HCT116 (cell line): Measurements from ENCODE around the gene EPHB2. TPM values are rescaled to one million over a fixed set of nuclear protein-coding genes. Genes with fewer than 3 reads are reported as not detected.

Experiments
- ATAC-seq: fragments of 200-7000 bp; cut with Tn5 transposase; 2 replicates; pipeline ENCODE4 v1.9.1; 2020; ENCODE audit warnings: mild to moderate bottlenecking, moderate library complexity
- BruUV-seq: library from RNA; stranded (reverse); fragments of 400-500 nt; replicated peaks from 2 replicates; lab custom pipeline; 2021; lab: Mats Ljungman, UMichigan
- CTCF ChIA-PET: fragments of 300-600 bp; sonication (Branson Sonifier 250); formaldehyde crosslinking; loops from one replicate; lab custom pipeline; 2021; ENCODE audit warnings: antibody characterized with exemption; lab: Charles Lee
- POLR2A ChIA-PET: fragments of 300-600, 350-600 bp; sonication (Branson Sonifier 250); formaldehyde crosslinking; loops from one replicate; lab custom pipeline; 2021; ENCODE audit warnings: antibody characterized with exemption; lab: Charles Lee
- RAD21 ChIA-PET, 2 experiments: fragments of 300-600 bp; sonication (Branson Sonifier 250); formaldehyde crosslinking; loops; one replicate each; lab custom pipeline; 2023; ENCODE audit warnings: low total read pairs in 2 of 2; ENCODE audit not compliant: uncharacterized antibody in 2 of 2, unreplicated experiment in 2 of 2, low non-redundant PET in 1 of 2; lab: Charles Lee
- DNase-seq: peaks from one replicate; pipeline ENCODE4 v3.0.0-alpha.2; 2010; ENCODE audit warnings: low read depth, low spot score
- H2AFZ ChIP-seq: fragments of 200-600 bp; shearing (Covaris generic), sonication (generic); 2 replicates; pipeline ENCODE4 v1.6.1; 2017; ENCODE audit warnings: low read depth, mixed run types, mixed read lengths, antibody characterized with exemption, low read length; ENCODE audit not compliant: poor library complexity, severe bottlenecking
- H3K27ac ChIP-seq: 2 replicates; pipeline ENCODE4 v1.5.1; 2012; ENCODE audit warnings: low read depth, low read length
- H3K27me3 ChIP-seq: fragments of 200-600 bp; sonication (generic); 2 replicates; pipeline ENCODE4 v1.6.1; 2016; ENCODE audit warnings: mixed run types, low read length, mixed read lengths; ENCODE audit not compliant: insufficient read depth
- H3K36me3 ChIP-seq, 2 experiments: fragments of 200-500 bp in 1 of 2; fragments of 200-600 bp in 1 of 2; sonication (Bioruptor generic) in 1 of 2; sonication (generic) in 1 of 2; 2 replicates each; pipeline versions ENCODE4 v1.5.1 to v1.6.1; 2014 to 2016; ENCODE audit warnings: low read length in 2 of 2, inconsistent platforms in 1 of 2, mixed read lengths in 1 of 2, mixed run types in 1 of 2; ENCODE audit not compliant: insufficient read depth in 2 of 2, control insufficient read depth in 1 of 2
- H3K4me1 ChIP-seq, 2 experiments: fragments of 200-600 bp in 1 of 2; sonication (generic) in 1 of 2; 2 replicates each; pipeline versions ENCODE4 v1.5.1 to v1.6.1; 2012 to 2017; ENCODE audit warnings: low read length in 2 of 2, inconsistent platforms in 1 of 2, mild to moderate bottlenecking in 1 of 2, mixed read lengths in 1 of 2, mixed run types in 1 of 2, moderate library complexity in 1 of 2; ENCODE audit not compliant: insufficient read depth in 2 of 2, control insufficient read depth in 1 of 2
- H3K4me2 ChIP-seq: fragments of 200-600 bp; sonication (generic); 2 replicates; pipeline ENCODE4 v1.6.1; 2017; ENCODE audit warnings: mixed run types, low read length, mixed read lengths
- H3K4me3 ChIP-seq, 2 experiments: fragments of 200-600 bp in 1 of 2; sonication (generic) in 1 of 2; replicated peaks in 1 of 2; 2 replicates each; pipeline ENCODE4 v1.5.1; 2011 to 2016; ENCODE audit warnings: low read length in 2 of 2, control low read depth in 1 of 2, low read depth in 1 of 2, mild to moderate bottlenecking in 1 of 2, mixed read lengths in 1 of 2, mixed run types in 1 of 2
- H3K79me2 ChIP-seq: fragments of 200-600 bp; sonication (generic); 2 replicates; pipeline ENCODE4 v1.6.1; 2017; ENCODE audit warnings: mild to moderate bottlenecking, mixed run types, low read length, moderate library complexity, mixed read lengths; ENCODE audit not compliant: insufficient read depth
- H3K9ac ChIP-seq: fragments of 200-600 bp; sonication (generic); 2 replicates; pipeline ENCODE4 v1.6.1; 2016; ENCODE audit warnings: low read length, mixed read lengths
- H3K9me2 ChIP-seq: fragments of 200-600 bp; sonication (generic), shearing (Covaris generic); 2 replicates; pipeline ENCODE4 v1.6.1; 2017; ENCODE audit warnings: mixed run types, mild to moderate bottlenecking, moderate library complexity; ENCODE audit not compliant: insufficient read depth
- H3K9me3 ChIP-seq, 2 experiments: fragments of 200-500 bp in 1 of 2; fragments of 200-600 bp in 1 of 2; sonication (Bioruptor generic) in 1 of 2; sonication (generic) in 1 of 2; 2 replicates each; pipeline ENCODE4 v1.6.1; 2014 to 2017; ENCODE audit warnings: low read length in 2 of 2, mixed read lengths in 2 of 2, inconsistent platforms in 1 of 2, low read depth in 1 of 2, mild to moderate bottlenecking in 1 of 2, mixed run types in 1 of 2, moderate library complexity in 1 of 2; ENCODE audit not compliant: control insufficient read depth in 1 of 2, insufficient read depth in 1 of 2
- H4K20me1 ChIP-seq: fragments of 200-600 bp; sonication (generic), shearing (Covaris generic); 2 replicates; pipeline ENCODE4 v1.6.1; 2017; ENCODE audit warnings: mixed run types, mild to moderate bottlenecking, moderate library complexity; ENCODE audit not compliant: insufficient read depth
- CEBPB ChIP-seq: IDR thresholded peaks from 2 replicates; pipeline ENCODE4 v1.6.1; 2012; ENCODE audit warnings: low read depth
- EGR1 ChIP-seq: IDR thresholded peaks from 2 replicates; pipeline ENCODE4 v1.6.1; 2012; ENCODE audit warnings: low read depth
- ELF1 ChIP-seq: IDR thresholded peaks from 2 replicates; pipeline ENCODE4 v1.6.1; 2012; ENCODE audit warnings: low read depth, borderline replicate concordance
- EZH2 ChIP-seq: fragments of 200-600 bp; sonication (generic); IDR thresholded peaks from 2 replicates; pipeline ENCODE4 v1.6.1; 2017; ENCODE audit warnings: antibody characterized with exemption, mixed run types
- FOSL1 ChIP-seq: IDR thresholded peaks from 2 replicates; pipeline ENCODE4 v1.6.1; 2012; ENCODE audit warnings: low read depth
- TCF7L2 ChIP-seq: IDR thresholded peaks from 2 replicates; pipeline ENCODE4 v1.7.0; 2011; ENCODE audit warnings: borderline replicate concordance, inconsistent platforms; ENCODE audit not compliant: insufficient read depth, insufficient read length; ENCODE audit errors: extremely low read depth
- ZFX ChIP-seq: fragments of 450-650 bp; IDR thresholded peaks from 2 replicates; pipeline ENCODE4 v1.6.1; 2017
- ZNF274 ChIP-seq: fragments of 200-500 bp; sonication (Bioruptor generic); IDR thresholded peaks from 2 replicates; pipeline ENCODE4 v1.6.1; 2014; ENCODE audit warnings: mild to moderate bottlenecking, low read depth, low read length, inconsistent platforms
- intact Hi-C: fragments of 100-400 bp; cut with micrococcal nuclease; formaldehyde crosslinking; loops from 2 replicates; pipeline ENCODE4 v1.10.0; 2022
- total RNA-seq: library from RNA; stranded (reverse); gene quantifications from one replicate; pipeline ENCODE4 v1.2.1, GENCODE V29; 2021; ENCODE audit not compliant: unreplicated experiment
- TF ChIP-seq, protein P1 (sequence below): IDR thresholded peaks from 2 replicates; pipeline ENCODE4 v1.6.1; 2011; ENCODE audit warnings: mild to moderate bottlenecking, low read length, moderate library complexity; ENCODE audit not compliant: insufficient replicate concordance; ENCODE audit errors: extremely low read depth
- TF ChIP-seq, protein P2 (sequence below): IDR thresholded peaks from 2 replicates; pipeline ENCODE4 v1.6.1; 2012; ENCODE audit warnings: low read depth

The EPHB2 gene
- total RNA-seq, 1 experiment from 2014 or later, result 19.5 TPM

DNA sequence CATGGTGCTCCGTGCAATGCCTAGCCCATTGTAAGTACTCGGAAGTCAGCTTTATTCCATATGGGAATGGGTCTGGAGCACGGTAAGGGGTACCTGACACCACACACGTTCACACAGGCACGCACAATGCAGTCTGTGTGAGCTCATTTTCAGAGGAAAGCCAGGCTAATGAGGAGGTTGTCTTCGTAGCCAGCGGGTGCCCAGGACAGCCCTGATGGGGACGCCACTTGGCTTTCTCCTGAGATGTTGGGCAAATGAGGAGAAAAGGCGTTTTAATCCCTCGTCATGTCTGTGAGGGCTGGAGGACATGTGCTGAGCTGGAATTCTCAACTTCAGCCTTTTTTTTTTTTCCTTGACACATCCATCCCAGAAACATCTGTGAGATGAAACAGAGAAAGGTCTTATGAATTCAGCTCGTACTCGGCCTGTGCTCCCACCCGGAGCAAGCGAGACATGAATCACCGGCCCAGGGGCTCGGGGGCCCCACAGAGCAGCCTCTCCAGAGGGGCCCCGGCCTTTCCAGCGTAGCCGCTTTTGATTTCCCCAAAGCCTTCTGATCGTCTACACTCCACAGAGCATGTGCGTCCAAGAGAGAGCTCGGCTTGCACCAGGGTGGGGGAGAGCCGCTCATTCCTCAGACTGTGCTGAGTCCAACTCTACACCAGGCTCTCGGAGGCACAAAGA, 125.1 kb downstream of the EPHB2 start:
- ChIA-PET CTCF (no interaction called here), POLR2A (no interaction called here), RAD21 (no interaction called here)
- DNase-seq (no peak), ATAC-seq (no peak)
- no TSS peak for BruUV-seq
- no peaks in the 10 kb centered on the region for H3K9me3 ChIP-seq
- no peak overlapping the region for H3K4me3 ChIP-seq
- no peak overlapping the region for H3K9ac ChIP-seq
- H3K27me3 ChIP-seq, result no peaks in the 10 kb centered on the region
- H3K36me3 ChIP-seq, result no peaks in the 10 kb centered on the region
- peaks cover 28 to 39% of the 10 kb centered on the region in 2 experiments for H3K4me1 ChIP-seq
- no peaks in the 10 kb centered on the region for H3K79me2 ChIP-seq
- no peaks in the 10 kb centered on the region for H3K9me2 ChIP-seq
- no peaks in the 10 kb centered on the region for H4K20me1 ChIP-seq
- H3K27ac ChIP-seq, result no peak overlapping the region
- H2AFZ ChIP-seq, result no peak overlapping the region
- TF ChIP-seq FOSL1 (no peak), EZH2 (no peak), ELF1 (no peak), ZFX (no peak), CEBPB (no peak), ZNF274 (no peak), TCF7L2 (no peak), EGR1 (no peak)
- TF ChIP-seq, protein P1, sequence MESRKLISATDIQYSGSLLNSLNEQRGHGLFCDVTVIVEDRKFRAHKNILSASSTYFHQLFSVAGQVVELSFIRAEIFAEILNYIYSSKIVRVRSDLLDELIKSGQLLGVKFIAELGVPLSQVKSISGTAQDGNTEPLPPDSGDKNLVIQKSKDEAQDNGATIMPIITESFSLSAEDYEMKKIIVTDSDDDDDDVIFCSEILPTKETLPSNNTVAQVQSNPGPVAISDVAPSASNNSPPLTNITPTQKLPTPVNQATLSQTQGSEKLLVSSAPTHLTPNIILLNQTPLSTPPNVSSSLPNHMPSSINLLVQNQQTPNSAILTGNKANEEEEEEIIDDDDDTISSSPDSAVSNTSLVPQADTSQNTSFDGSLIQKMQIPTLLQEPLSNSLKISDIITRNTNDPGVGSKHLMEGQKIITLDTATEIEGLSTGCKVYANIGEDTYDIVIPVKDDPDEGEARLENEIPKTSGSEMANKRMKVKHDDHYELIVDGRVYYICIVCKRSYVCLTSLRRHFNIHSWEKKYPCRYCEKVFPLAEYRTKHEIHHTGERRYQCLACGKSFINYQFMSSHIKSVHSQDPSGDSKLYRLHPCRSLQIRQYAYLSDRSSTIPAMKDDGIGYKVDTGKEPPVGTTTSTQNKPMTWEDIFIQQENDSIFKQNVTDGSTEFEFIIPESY, result no peak
- TF ChIP-seq, protein P2, sequence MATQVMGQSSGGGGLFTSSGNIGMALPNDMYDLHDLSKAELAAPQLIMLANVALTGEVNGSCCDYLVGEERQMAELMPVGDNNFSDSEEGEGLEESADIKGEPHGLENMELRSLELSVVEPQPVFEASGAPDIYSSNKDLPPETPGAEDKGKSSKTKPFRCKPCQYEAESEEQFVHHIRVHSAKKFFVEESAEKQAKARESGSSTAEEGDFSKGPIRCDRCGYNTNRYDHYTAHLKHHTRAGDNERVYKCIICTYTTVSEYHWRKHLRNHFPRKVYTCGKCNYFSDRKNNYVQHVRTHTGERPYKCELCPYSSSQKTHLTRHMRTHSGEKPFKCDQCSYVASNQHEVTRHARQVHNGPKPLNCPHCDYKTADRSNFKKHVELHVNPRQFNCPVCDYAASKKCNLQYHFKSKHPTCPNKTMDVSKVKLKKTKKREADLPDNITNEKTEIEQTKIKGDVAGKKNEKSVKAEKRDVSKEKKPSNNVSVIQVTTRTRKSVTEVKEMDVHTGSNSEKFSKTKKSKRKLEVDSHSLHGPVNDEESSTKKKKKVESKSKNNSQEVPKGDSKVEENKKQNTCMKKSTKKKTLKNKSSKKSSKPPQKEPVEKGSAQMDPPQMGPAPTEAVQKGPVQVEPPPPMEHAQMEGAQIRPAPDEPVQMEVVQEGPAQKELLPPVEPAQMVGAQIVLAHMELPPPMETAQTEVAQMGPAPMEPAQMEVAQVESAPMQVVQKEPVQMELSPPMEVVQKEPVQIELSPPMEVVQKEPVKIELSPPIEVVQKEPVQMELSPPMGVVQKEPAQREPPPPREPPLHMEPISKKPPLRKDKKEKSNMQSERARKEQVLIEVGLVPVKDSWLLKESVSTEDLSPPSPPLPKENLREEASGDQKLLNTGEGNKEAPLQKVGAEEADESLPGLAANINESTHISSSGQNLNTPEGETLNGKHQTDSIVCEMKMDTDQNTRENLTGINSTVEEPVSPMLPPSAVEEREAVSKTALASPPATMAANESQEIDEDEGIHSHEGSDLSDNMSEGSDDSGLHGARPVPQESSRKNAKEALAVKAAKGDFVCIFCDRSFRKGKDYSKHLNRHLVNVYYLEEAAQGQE, result no peak
- intact Hi-C loops, result no loop called here
- H3K4me2 ChIP-seq, result no peak overlapping the region
